GM12878 (cell line): ENCODE results near the gene FAM89B. TPM values are rescaled to one million over a fixed set of nuclear protein-coding genes. Genes with fewer than 3 reads are reported as not detected.

Source experiments
- ATAC-seq: fragments of 200-7000 bp; cut with Tn5 transposase; 3 replicates; pipeline ENCODE4 v1.9.1; 2020; ENCODE audit warnings: mild to moderate bottlenecking, moderate library complexity
- BruUV-seq: library from RNA; stranded (reverse); fragments of 400-500 nt; replicated peaks from 2 replicates; lab custom pipeline; 2021; lab: Mats Ljungman, UMichigan
- CTCF ChIA-PET: fragments of 300-600 bp; sonication (Branson Sonifier 250); formaldehyde crosslinking; extraction: SDS; loops from one replicate; lab custom pipeline; 2021; ENCODE audit warnings: inconsistent platforms; lab: Yijun Ruan, JAX
- POLR2A ChIA-PET: fragments of 350-600 bp; formaldehyde crosslinking; extraction: SDS; loops from one replicate; lab custom pipeline; 2021; ENCODE audit warnings: inconsistent platforms; lab: Charles Lee
- RAD21 ChIA-PET: fragments of 300-600 bp; sonication (Branson Sonifier 250); formaldehyde crosslinking; loops from one replicate; lab custom pipeline; 2023; ENCODE audit warnings: antibody characterized with exemption; ENCODE audit not compliant: unreplicated experiment; lab: Charles Lee
- SMC1A ChIA-PET: fragments of 300-600 bp; sonication (Branson Sonifier 250); formaldehyde crosslinking; loops from one replicate; lab custom pipeline; 2023; ENCODE audit not compliant: unreplicated experiment, uncharacterized antibody; lab: Charles Lee
- DNase-seq: peaks from one replicate; pipeline ENCODE4 v3.0.0-alpha.2; 2011; ENCODE audit warnings: low read depth, low spot score
- FAIRE-seq: peaks from 3 replicates; lab custom pipeline; 2011; peaks lifted over from hg19 to GRCh38; lab: Jason Lieb, UNC
- H2AFZ ChIP-seq: 2 replicates; pipeline ENCODE4 v1.6.0; 2011; ENCODE audit warnings: low read depth, low read length, control low read depth; ENCODE audit not compliant: control insufficient read depth
- H3K27ac ChIP-seq: 2 replicates; pipeline ENCODE4 v1.5.1; 2011; ENCODE audit warnings: control low read depth; ENCODE audit not compliant: control insufficient read depth, insufficient read depth
- H3K27me3 ChIP-seq, 2 experiments: replicated peaks in 1 of 2; 2 replicates each; pipeline versions ENCODE4 v1.6.0 to v1.6.1; 2011; ENCODE audit warnings: low read length in 1 of 2; ENCODE audit not compliant: control insufficient read depth in 2 of 2, insufficient read depth in 2 of 2
- H3K36me3 ChIP-seq, 2 experiments: 2 replicates each; pipeline ENCODE4 v1.5.1; 2011; ENCODE audit warnings: low read length in 1 of 2; ENCODE audit not compliant: control insufficient read depth in 2 of 2, insufficient read depth in 2 of 2
- H3K4me1 ChIP-seq: 2 replicates; pipeline ENCODE4 v1.6.1; 2011; ENCODE audit warnings: mild to moderate bottlenecking, low read length, moderate library complexity, mixed read lengths; ENCODE audit not compliant: control insufficient read depth, insufficient read depth
- H3K4me2 ChIP-seq: 2 replicates; pipeline ENCODE4 v1.6.0; 2011; ENCODE audit warnings: control low read depth; ENCODE audit not compliant: control insufficient read depth, insufficient read depth
- H3K4me3 ChIP-seq: fragments of 200-600 bp; sonication (generic); 2 replicates; pipeline ENCODE4 v1.5.1; 2016
- H3K79me2 ChIP-seq: 2 replicates; pipeline ENCODE4 v1.6.0; 2011; ENCODE audit warnings: low read length; ENCODE audit not compliant: control insufficient read depth, insufficient read depth
- H3K9ac ChIP-seq: 2 replicates; pipeline ENCODE4 v1.8.0; 2011; ENCODE audit warnings: low read length, control low read depth, mixed read lengths; ENCODE audit not compliant: control insufficient read depth, insufficient read depth
- H3K9me3 ChIP-seq: replicated peaks from 3 replicates; pipeline ENCODE4 v1.5.1; 2011; ENCODE audit warnings: mild to moderate bottlenecking, low read length; ENCODE audit not compliant: control insufficient read depth, insufficient read depth
- H4K20me1 ChIP-seq: 2 replicates; pipeline ENCODE4 v1.6.0; 2011; ENCODE audit not compliant: control insufficient read depth, insufficient read depth
- CBX3 ChIP-seq: fragments of 200-600 bp; sonication (generic); IDR thresholded peaks from 2 replicates; pipeline ENCODE4 v1.6.1; 2016; ENCODE audit warnings: low read depth, borderline replicate concordance
- CHD1 ChIP-seq: IDR thresholded peaks from 2 replicates; pipeline ENCODE4 v1.6.1; 2012; ENCODE audit warnings: low read depth, low read length, improper control_type of control experiment
- EZH2 ChIP-seq: IDR thresholded peaks from 2 replicates; pipeline ENCODE4 v1.6.1; 2012; ENCODE audit warnings: low read depth, mild to moderate bottlenecking, control low read depth, inconsistent platforms, low read length, borderline replicate concordance; ENCODE audit not compliant: control insufficient read depth
- IKZF2 ChIP-seq, 2 experiments: fragments of 450-650 bp; IDR thresholded peaks; 2 replicates each; pipeline ENCODE4 v1.6.1; 2017; ENCODE audit warnings: mild to moderate bottlenecking in 2 of 2, moderate library complexity in 2 of 2
- MTA3 ChIP-seq: IDR thresholded peaks from 2 replicates; pipeline ENCODE4 v1.6.1; 2012; ENCODE audit warnings: low read length, inconsistent platforms, borderline replicate concordance
- MYB ChIP-seq: fragments of 150-350 bp; IDR thresholded peaks from 2 replicates; pipeline ENCODE4 v1.6.1; 2014; ENCODE audit warnings: mild to moderate bottlenecking, low read depth, low read length, borderline replicate concordance
- MYC ChIP-seq: IDR thresholded peaks from 2 replicates; pipeline ENCODE4 v1.6.1; 2011; ENCODE audit warnings: mild to moderate bottlenecking, low read length, moderate library complexity, inconsistent platforms; ENCODE audit not compliant: insufficient read depth, insufficient replicate concordance, insufficient read length, severe bottlenecking
- NFYB ChIP-seq: IDR thresholded peaks from 2 replicates; pipeline ENCODE4 v1.6.1; 2011; ENCODE audit warnings: low read depth, mild to moderate bottlenecking, low read length, improper control_type of control experiment, moderate library complexity; ENCODE audit not compliant: insufficient read depth
- NR2C1 ChIP-seq: fragments of 450-650 bp; IDR thresholded peaks from 2 replicates; pipeline ENCODE4 v1.6.1; 2017; ENCODE audit warnings: antibody characterized with exemption, mild to moderate bottlenecking, moderate library complexity
- RBBP5 ChIP-seq: fragments of 200-600 bp; sonication (generic); conservative IDR thresholded peaks from 2 replicates; pipeline ENCODE4 v1.6.1; 2016
- SMAD1 ChIP-seq: fragments of 450-650 bp; IDR thresholded peaks from 2 replicates; pipeline ENCODE4 v1.6.1; 2018; ENCODE audit warnings: mild to moderate bottlenecking, low read depth; ENCODE audit not compliant: partially characterized antibody
- SPI1 ChIP-seq: IDR thresholded peaks from 2 replicates; pipeline ENCODE4 v1.6.1; 2011; ENCODE audit warnings: low read depth, mild to moderate bottlenecking, low read length, moderate library complexity, borderline replicate concordance; ENCODE audit not compliant: insufficient read depth
- SUPT20H ChIP-seq: IDR thresholded peaks from 2 replicates; pipeline ENCODE4 v1.6.1; 2011; ENCODE audit warnings: low read depth, mild to moderate bottlenecking, low read length, moderate library complexity, borderline replicate concordance; ENCODE audit not compliant: control insufficient read depth
- WGBS: methylation state at CpG from one replicate; pipeline ENCODE4 v1.1.6; 2016; ENCODE audit warnings: low lambda C conversion rate; ENCODE audit not compliant: insufficient replicate concordance, insufficient coverage; ENCODE audit errors: missing lambda C conversion rate; 5-methylcytosine and 5-hydroxymethylcytosine counted together
- in situ Hi-C: fragments of 300-500 bp; cut with MboI; formaldehyde crosslinking; loops from 9 replicates; pipeline ENCODE4 v1.14.3; 2018; ENCODE audit warnings: mixed read lengths
- intact Hi-C: fragments of 100-400 bp; cut with micrococcal nuclease; formaldehyde crosslinking; loops from one replicate; pipeline ENCODE4 v1.14.2; 2022; ENCODE audit not compliant: unreplicated experiment
- polyA plus RNA-seq, 11 experiments: library from polyadenylated mRNA; depleted of rRNA in 4 of 11; unstranded in 6 of 11; stranded (reverse) in 5 of 11; fragments of >200 nt; fragmentation: Nextera tagmentation in 4 of 11; fragmentation: Illumina TruSeq in 1 of 11; extraction: Ambion mirVana in 4 of 11; extraction: Trizol in 1 of 11; gene quantifications; 1 replicate in 1 of 11; 2 replicates in 10 of 11; pipeline versions ENCODE4 v1.2.1 to v1.2.3, GENCODE V29; 2011 to 2016; ENCODE audit warnings: inconsistent platforms in 2 of 11, missing spikeins in 2 of 11, low read depth in 1 of 11
- total RNA-seq, 4 experiments: library from RNA; depleted of rRNA in 3 of 4; stranded (reverse); fragments of >200 nt in 3 of 4; fragmentation: Illumina TruSeq in 1 of 4; extraction: Trizol in 1 of 4; gene quantifications; 2 replicates each; pipeline versions ENCODE4 v1.2.1 to v1.2.3, GENCODE V29; 2013 to 2021
- TF ChIP-seq, protein P1 (sequence below): IDR thresholded peaks from 2 replicates; pipeline ENCODE4 v1.6.1; 2012; ENCODE audit warnings: low read depth, low read length, improper control_type of control experiment
- TF ChIP-seq, protein P2 (sequence below): IDR thresholded peaks from 2 replicates; pipeline ENCODE4 v1.6.1; 2011; ENCODE audit warnings: low read depth, mild to moderate bottlenecking, low read length, moderate library complexity, borderline replicate concordance; ENCODE audit errors: extremely low read depth
- TF ChIP-seq, protein P3 (sequence below): IDR thresholded peaks from 2 replicates; pipeline ENCODE4 v1.6.1; 2012; ENCODE audit warnings: mild to moderate bottlenecking, low read depth, low read length

Gene FAM89B
- total and polyA plus RNA-seq, 10 of the 15 experiments (the other 5 are each of a cell fraction or from before 2014, with no cell fraction given) = 0.34 to 36.7 (median 9.8) TPM

- TF ChIP-seq, protein P1, sequence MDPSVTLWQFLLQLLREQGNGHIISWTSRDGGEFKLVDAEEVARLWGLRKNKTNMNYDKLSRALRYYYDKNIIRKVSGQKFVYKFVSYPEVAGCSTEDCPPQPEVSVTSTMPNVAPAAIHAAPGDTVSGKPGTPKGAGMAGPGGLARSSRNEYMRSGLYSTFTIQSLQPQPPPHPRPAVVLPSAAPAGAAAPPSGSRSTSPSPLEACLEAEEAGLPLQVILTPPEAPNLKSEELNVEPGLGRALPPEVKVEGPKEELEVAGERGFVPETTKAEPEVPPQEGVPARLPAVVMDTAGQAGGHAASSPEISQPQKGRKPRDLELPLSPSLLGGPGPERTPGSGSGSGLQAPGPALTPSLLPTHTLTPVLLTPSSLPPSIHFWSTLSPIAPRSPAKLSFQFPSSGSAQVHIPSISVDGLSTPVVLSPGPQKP = no peak
- TF ChIP-seq RBBP5 (no peak), IKZF2 (IDR thresholded peaks at IDR 0.05) (no peak), CHD1 (no peak), CBX3 (no peak), NFYB (no peak), SMAD1 (no peak), NR2C1 (no peak), MYB (no peak), EZH2 (no peak), MYC (no peak), SUPT20H (no peak), SPI1 (no peak), MTA3 (no peak)
- TF ChIP-seq, protein P2, sequence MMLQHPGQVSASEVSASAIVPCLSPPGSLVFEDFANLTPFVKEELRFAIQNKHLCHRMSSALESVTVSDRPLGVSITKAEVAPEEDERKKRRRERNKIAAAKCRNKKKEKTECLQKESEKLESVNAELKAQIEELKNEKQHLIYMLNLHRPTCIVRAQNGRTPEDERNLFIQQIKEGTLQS = no peak
- TF ChIP-seq, protein P3, sequence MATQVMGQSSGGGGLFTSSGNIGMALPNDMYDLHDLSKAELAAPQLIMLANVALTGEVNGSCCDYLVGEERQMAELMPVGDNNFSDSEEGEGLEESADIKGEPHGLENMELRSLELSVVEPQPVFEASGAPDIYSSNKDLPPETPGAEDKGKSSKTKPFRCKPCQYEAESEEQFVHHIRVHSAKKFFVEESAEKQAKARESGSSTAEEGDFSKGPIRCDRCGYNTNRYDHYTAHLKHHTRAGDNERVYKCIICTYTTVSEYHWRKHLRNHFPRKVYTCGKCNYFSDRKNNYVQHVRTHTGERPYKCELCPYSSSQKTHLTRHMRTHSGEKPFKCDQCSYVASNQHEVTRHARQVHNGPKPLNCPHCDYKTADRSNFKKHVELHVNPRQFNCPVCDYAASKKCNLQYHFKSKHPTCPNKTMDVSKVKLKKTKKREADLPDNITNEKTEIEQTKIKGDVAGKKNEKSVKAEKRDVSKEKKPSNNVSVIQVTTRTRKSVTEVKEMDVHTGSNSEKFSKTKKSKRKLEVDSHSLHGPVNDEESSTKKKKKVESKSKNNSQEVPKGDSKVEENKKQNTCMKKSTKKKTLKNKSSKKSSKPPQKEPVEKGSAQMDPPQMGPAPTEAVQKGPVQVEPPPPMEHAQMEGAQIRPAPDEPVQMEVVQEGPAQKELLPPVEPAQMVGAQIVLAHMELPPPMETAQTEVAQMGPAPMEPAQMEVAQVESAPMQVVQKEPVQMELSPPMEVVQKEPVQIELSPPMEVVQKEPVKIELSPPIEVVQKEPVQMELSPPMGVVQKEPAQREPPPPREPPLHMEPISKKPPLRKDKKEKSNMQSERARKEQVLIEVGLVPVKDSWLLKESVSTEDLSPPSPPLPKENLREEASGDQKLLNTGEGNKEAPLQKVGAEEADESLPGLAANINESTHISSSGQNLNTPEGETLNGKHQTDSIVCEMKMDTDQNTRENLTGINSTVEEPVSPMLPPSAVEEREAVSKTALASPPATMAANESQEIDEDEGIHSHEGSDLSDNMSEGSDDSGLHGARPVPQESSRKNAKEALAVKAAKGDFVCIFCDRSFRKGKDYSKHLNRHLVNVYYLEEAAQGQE = no peak
- H3K27ac ChIP-seq = no peak overlapping the region
- H3K9ac ChIP-seq = peak overlapping the region; percentile 68
- POLR2A ChIA-PET = interaction anchor here (0.5 to 5.0 kb wide), 9 partner anchors 9 to 301 kb away, joined by 3 to 34 read pairs (median 3); partner anchors contain the start of genes C11orf68, EHBP1L1, SIPA1 and ZNRD2
- in situ Hi-C loops (no loop called here), intact Hi-C loops (no loop called here)
- peaks cover 13 to 21% of the 10 kb centered on the region in 2 experiments; a peak in 3 of 4 replicates for H3K36me3 ChIP-seq
- 90% methylated on average over 17 of the region's 17 CpGs for WGBS
- BruUV-seq = TSS peak; percentile 60
- H3K4me2 ChIP-seq = peak overlapping the region; percentile 94
- RAD21 ChIA-PET = interaction anchor here (0.6 to 1.4 kb wide), 2 partner anchors 28 to 94 kb away, joined by 3 read pairs; partner anchors contain the start of gene KAT5
- no peaks in the 10 kb centered on the region; the same call in 1 of the 2 replicates for H4K20me1 ChIP-seq
- SMC1A ChIA-PET = interaction anchor here (0.6 to 1.5 kb wide), 3 partner anchors 9 to 44 kb away, joined by 4 to 6 read pairs (median 4); partner anchors contain the start of genes FAM89B and SIPA1
- FAIRE-seq (no peak), ATAC-seq (no peak), DNase-seq (no peak)
- no peak overlapping the region for H2AFZ ChIP-seq
- H3K79me2 ChIP-seq = peaks cover 60% of the 10 kb centered on the region
- no peaks in the 10 kb centered on the region for H3K27me3 ChIP-seq
- no peaks in the 10 kb centered on the region for H3K9me3 ChIP-seq
- peaks cover 18% of the 10 kb centered on the region for H3K4me1 ChIP-seq
- CTCF ChIA-PET = interaction anchor here (0.6 to 2.9 kb wide), 6 partner anchors 8 to 204 kb away, joined by 3 to 25 read pairs (median 4); partner anchors contain the start of genes FAM89B, SIPA1 and ZNRD2
- peak overlapping the region; percentile 100 for H3K4me3 ChIP-seq
Measured at GRCh38 chr11:65617136-65617850, 45.0 kb downstream of the FAM89B start.
